Urinary bladder (tissue), 2 donors: Measurements from ENCODE around the gene ZNF723. TPM values are rescaled to one million over a fixed set of nuclear protein-coding genes. Genes with fewer than 3 reads are reported as not detected.

Experiments used
- polyA plus RNA-seq: library from polyadenylated mRNA; stranded (reverse); fragments of 200-250 nt; gene quantifications from one replicate; pipeline ENCODE4 v1.2.3, GENCODE V29; 2013
- small RNA-seq: library from RNA; depleted of rRNA; stranded (forward); fragments of <200 nt; gene quantifications from one replicate; pipeline ENCODE3, GENCODE V24; 2014
- total RNA-seq: library from RNA; depleted of rRNA; stranded (reverse); fragments of >200 nt; gene quantifications from one replicate; pipeline ENCODE4 v1.2.3, GENCODE V29; 2014
- donor health status: healthy.

Gene ZNF723
- total and polyA plus RNA-seq, 2 donors: not detected

Small RNAs within 50 kb of the gene (small RNA-seq; reads per million reads assigned to genes)
- gene VN1R88P: not detected

Other genes with a start within 250 kb of the ZNF723 start
- 4.1 TPM for gene ZNF492, start 198.0 kb upstream of the ZNF723 start, total RNA-seq
- gene ZNF492, start 198.0 kb upstream of the ZNF723 start, polyA plus RNA-seq: 0.23 TPM
- gene ZNF99, start 48.1 kb upstream of the ZNF723 start, total RNA-seq: 0.74 TPM
- 0.05 TPM for gene ZNF99, start 48.1 kb upstream of the ZNF723 start, polyA plus RNA-seq
- 0.16 TPM for gene ZNF728, start 170.9 kb downstream of the ZNF723 start, total RNA-seq
- 0.62 TPM for gene ZNF728, start 170.9 kb downstream of the ZNF723 start, polyA plus RNA-seq